Left forelimb (tissue), 1 donor: Measurements from ENCODE around the gene NOTUM.
"Not testable (repeated sequence)": the region's sequence is repeated elsewhere in the genome, so short reads cannot be mapped to it uniquely, and the experiment has no call there.

Source experiments
- DNase-seq: peaks from one replicate; pipeline ENCODE4 v3.0.0-alpha.2; 2018; ENCODE audit warnings: low spot score

The NOTUM gene

DNA sequence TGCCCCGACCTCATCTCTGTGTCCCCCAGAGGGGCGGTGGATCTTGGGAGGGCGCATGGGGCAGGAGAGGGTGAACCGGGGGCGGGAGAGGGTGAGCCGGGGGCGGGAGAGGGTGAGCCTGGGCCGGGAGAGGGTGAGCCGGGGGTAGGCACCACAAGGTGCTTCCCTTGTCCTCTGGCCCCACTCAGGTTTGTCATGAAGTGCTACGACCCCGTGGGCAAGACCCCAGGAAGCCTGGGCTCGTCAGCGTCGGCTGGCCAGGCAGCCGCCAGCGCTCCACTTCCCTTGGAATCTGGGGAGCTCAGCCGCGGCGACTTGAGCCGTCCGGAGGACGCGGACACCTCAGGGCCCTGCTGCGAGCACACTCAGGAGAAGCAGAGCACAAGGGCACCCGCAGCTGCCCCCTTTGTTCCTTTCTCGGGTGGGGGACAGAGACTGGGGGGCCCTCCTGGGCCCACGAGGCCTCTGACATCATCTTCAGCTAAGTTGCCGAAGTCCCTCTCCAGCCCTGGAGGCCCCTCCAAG lies 35.3 kb upstream of the NOTUM start:
- no peak for DNase-seq

DNA sequence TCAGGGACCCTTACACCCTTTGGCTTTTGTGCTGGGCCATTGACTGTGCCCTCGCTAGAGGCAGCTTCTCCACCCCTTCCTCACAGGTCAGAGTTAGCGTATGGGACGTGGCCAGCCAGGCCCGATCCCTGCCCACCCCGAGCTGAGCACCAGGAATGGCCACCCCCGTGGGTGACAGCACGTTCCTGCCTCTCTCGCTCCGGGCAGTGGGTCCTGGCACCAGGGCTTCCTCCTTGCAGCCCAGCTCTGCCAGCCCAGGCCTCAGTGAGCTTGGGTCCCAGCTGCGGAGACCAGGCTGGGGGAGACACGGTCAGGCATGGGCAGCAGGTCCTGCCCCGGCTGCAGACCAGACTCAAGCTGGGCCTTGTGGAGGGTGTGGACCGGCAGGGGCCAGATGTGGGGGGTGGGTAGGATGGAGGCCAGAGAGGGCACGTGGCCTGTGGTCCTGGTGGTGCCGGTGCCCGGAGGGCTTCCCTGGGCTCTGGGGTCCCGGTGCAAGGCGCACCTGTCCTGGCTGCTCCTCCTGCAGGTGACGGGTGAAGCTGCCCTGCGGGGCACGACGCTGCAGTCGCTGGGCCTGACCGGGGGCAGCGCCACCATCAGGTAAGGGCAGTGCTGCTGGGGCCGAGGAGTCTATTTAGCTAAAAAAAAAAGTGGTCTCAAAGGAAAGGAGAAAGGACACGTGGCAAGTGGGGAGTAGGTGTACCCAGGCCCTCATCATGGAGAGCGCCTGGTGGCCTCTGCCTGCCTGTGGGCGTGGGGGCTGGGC lies 34.7 kb upstream of the NOTUM start:
- DNase-seq = no peak

DNA sequence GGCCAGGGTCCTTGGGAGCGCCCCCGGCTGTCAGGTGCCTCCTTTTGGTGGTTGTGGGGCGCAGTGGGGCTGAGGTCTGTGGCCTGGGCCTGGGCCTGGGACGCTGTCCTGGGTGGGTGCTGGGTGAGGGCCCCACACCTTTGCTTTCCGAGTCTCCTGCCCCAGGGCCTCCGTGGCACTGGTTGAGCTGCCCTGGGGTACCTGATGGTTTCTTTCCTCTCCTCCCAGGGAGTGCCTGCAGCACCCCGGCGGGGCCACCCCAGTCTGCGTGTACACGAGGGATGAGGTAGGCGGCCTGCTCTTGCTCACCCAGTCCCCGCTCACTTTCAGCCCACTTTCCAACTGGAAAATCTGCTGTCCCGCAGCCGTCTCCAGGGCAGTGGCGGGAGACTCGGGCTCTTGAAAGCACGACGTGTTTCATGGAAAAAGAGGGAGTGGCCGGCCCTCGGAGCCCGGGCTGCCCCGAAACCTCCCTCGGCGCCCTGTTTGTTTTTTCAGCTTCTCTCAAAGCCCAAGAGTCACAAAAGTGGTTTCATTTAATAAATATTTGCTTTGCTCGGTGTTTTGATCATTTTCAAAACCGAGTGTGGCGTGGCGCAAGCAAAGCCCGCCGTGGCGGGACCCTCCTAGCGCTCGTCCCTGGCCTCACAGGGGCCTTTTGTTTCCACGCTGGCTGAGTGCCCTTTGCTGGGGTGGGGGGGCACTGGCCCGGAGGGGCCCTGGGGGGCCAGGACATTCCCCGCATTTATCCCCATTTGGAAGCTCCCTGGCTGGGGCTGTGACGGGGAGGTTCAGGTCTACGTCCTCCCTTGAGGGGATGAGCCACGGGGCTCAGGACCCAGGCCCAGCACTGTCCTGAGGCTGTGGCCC lies 33.8 kb upstream of the NOTUM start:
- DNase-seq = no peak

DNA sequence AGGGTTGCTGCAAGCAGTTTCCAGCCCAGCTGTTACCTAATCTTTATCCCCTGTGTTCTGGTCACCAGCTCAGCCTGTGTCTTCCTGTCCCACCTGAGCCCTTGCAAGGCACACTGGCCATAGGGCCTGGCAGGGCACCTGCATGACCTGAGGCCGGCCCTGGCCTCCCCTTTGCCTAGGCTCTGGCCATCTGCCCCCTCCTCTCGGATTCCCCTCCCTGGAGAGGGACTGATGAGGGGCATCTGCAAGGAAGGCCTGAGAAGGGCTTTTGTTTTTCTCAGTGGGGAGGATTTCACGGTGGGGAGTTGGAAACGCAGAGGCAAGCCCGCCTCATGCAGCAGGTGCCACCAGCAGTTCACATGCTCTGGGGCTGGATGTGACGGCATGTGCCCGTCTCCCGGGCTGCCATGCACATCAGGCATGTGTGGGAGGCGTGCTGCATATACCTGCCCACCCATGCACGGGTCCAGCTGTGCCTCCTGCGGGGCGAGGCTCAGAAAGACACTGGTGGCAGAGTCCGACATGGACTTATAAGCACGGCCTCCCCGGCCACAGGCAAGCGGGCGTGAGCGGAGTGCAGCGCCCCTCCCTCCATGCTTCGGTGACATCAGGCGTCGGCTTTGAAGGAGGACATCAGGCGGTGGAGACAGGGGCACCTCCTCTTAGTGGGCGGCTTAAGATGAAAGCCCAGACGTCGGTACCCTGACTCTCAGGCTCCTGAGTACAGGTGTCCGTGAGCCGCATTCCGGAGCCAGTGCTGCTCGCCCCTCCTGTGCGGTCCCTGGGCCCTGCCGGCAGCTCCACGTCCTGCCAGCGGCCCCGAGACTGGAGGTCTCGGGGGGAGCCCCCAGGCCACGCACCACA lies 33.0 kb upstream of the NOTUM start:
- no peak for DNase-seq

DNA sequence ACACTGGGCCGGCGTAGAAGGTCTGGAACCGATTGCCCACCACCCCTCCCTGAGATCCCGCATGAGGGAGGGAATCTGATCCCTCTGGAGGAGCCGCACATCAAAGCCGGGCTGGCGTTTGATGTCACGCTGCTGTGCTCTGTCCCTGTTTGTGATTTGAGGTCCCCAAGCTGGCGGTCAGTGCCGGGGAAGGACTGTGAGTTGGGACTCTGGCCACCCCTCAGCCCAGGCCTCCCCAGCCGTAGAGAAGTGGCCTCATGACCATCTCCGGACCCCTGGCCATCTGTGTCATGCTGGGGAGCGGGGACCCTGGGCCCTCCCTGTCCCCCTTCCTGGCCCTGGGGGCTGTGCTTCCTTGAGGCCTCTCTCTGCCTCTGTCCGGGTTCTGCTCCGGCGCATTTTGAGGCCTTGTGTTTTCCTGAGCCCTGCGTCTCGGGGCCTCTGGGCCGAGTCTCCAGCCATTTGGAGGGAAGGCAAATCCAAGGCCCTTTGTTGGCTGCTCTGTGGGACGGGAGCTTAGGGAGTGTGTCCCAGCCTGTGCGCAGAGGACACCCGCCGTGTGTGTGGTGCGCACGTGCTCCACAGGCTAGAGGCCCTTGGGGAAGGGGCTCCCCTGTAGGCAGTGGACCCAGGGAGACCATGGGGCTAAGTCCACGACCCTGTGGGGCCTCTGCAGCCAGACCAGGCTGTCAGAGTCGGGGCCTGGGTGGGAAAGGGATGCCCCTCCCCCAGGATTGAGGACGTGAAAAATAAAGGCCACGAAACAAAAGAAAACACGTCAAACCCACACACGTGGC lies 31.5 kb upstream of the NOTUM start:
- peak; percentile 60 for DNase-seq

DNA sequence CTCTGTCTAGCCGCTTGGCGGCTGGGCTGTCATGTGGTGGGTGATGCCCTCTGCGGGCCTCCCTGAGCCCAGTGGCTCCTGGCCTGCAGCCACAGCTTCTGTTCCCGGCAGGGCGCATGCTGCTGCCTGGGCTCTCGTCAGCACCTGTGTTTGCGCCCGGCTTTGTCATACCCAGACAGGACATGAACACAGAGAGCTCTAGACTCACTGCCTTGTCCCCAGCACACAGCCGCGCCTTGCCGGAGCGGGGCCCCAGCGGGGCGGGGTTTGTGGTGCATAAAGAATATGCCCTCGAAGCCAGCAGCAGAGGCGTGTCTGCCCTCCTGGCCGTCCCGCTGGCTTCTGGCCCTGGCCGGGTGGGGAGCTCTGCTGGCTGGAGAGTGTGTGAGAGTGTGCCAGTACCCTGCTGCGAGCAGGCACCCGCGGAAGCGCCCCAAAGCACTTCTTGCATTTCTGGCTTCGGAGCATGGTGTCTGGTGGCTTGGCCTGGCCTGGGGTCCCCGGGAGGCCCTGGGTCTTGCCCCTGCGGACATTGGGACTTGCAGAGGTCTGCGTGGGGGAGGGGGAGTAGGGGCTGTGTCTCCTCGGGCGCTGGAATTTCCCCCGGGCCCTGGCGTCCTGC lies 30.8 kb upstream of the NOTUM start:
- DNase-seq = peak; percentile 86

DNA sequence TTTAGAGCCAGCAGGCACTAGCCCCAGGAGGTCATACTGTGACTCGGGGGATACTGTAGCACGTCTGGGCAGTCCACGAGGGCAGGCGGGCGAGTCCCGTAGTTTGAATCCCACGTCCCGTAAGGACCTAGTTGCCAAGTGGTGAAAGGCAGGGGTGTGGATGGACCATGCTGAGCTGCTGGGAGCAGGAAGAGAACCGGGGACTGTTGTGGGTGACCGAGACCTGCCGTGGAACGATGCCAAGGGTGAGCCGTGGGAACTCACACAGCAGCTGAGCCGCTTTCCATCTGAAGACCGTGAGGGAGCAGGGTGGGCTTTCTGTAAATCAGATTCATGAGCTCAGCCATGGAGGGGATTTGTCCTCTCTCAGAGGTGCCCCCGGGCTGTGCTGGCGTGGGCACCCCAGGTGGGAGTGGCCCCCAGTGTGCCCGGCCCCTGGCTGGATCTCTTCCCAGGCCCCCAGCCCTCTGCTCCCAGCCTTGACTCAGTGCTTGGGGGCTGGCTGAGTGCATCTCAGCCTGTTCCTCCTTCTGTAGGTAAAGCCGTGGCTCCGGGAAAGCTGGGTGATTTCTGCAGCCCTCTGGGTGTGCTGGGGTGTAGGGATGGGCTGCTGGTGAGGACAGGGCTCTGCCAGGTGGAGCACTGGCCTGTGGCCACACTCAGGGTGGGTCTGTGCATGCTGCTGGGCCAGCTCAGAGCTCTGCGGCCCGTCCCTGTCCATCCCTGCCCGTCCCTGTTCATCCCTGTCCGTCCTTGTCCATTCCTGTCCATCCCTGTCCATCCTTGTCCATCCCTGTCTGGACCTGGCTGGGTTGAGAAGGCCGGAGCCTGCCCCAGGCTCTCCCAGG lies 30.1 kb upstream of the NOTUM start:
- DNase-seq = no peak

DNA sequence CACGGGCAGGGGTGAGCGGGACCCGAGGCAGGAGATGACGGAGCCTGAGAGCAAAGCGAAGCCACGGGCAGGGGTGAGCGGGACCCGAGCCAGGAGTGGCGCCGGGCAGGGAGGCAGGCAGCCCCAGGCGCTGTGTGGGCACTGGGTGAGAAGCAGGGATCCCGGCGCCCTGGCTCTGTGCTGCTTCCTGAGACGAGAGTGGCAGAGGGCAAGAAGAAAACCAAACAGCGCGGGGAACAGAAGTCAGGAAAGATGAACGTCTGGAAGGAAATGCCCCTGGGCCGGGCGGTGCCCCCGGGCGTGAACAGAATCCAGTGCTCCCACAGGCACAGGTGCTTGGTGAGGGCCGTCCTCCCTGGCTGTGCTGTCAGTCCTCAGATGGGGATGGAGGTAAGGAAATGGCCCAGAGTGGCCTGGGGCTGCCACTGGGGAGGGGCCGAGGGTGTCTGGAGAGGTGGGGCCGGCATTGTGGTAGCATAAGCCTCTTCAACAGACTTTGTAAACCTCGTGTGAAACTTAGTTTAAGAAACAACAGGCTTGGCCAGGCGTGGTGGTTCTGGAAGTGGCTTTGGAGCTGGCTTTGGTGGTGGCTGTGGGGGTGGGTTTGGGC lies 26.3 kb upstream of the NOTUM start:
- no peak for DNase-seq

DNA sequence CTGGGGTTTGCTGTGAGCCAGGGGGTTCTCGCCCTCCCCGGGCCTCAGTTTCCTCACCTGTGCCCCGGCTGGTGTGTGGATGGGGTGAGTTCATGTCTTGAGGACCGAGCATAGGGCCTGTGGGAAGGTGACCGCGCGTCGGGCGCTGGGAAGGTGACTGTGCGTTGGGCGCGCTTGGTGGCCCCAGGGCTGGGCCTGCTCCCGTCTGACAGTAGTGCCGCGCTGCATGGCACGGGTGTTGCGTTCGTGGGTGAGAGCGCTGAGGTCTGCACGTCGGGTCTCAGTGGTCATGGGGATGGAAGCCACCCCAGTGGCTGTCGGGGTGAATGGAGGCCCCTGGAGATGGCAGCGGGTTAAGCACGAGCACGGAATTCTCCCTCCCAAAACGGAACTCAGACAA lies 25.6 kb upstream of the NOTUM start:
- DNase-seq = no peak

DNA sequence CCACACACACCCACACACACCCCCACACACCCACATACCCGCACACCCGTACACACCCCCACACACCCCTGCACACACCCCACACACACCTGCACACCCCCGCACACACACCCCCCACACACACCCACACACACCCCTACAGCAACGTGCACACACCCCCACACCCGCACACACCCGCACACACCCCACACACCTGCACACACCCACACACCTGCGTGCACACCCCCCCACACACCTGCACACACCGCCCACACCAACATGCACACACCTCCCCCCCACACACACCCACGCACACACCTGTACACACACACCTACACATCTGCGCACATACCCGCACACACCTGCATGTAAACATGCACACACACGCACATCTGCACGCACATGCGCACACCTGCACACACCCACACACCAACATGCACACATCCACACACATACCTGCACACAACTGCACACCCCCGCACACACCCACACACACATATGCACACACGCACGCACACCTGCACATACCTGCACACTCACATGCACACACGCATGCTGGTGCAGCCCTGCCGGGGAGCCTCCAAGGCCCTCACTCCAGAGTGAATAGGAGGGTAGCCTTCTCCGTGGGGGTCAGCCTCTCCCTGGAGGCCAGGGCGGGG lies 23.9 kb upstream of the NOTUM start:
- no peak for DNase-seq

DNA sequence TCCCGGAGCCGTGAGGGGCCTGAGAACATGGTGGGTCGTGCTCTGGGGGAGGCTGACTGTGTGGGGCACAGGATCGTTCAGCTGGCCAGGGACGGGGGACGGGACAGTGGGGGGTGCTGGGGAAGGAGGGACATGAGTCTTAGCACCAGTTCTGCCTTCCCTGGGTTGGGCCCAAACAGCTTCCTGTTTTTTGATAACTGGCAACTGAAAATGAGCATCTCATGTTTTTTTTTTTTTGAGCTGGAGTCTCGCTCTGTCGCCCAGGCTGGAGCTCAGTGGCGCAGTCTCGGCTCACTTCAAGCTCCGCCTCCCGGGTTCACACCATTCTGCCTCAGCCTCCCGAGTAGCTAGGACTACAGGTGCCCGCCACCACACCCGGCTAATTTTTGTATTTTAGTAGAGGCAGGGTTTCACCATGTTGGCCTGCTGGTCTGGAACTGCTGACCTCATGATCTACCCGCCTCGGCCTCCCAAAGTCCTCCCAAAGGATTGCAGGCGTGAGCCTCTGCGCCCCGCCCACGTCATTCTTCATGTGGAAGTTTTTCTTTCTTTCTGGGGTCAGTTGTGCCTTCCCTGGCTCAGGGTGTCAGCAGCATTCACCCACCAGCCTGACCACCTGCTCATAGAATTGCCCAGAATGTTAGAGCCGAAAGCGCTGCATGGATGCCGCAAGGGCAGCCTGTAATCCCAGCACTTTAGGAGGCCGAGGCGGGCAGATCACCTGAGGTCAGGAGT lies 22.8 kb upstream of the NOTUM start:
- DNase-seq = no peak

DNA sequence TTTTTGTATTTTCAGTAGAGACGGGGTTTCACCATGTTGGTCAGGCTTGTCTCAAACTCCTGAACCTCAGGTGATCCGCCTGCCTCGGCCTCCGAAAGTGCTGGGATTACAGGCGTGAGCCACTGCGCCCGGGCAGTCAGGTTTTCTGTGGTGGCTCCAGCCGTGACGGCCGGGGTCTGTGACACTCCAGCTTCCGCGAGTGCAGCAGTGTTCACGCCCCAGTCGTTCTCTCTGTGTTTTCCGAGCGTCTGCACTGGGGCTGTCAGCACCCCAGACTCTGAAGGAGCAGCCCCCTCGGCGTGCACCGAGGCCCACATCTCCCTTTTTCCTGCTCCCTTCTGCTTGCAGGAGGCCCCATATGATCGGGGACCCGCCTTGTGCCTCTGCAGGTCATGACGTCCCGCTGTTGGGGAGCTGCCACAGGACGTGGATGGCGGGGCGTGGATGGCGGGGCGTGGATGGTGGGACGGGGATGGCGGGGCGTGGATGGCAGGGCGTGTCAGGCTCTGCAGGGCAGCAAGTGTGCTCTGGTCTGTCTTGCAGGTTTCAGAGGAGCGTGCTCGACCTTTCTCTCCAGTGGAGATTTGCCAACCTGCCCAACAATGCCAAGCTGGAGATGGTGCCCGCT lies 22.1 kb upstream of the NOTUM start:
- no peak for DNase-seq

DNA sequence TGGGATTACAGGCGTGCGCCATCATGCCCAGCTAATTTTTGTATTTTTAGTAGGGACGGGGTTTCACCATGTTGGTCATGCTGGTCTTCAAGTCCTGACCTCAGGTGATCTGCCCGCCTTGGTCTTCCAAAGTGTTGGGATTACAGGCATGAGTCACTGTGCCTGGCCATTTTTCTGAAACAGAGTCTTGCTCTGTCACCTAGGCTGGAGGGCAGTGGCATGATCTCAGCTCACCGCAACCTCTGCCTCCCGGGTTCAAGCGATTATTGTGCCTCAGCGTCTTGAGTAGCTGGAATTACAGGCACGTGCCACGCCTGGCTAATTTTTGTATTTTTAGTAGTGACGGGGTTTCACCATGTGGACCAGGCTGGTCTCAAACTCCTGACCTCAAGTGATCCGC lies 20.5 kb upstream of the NOTUM start:
- DNase-seq = not testable (repeated sequence)

DNA sequence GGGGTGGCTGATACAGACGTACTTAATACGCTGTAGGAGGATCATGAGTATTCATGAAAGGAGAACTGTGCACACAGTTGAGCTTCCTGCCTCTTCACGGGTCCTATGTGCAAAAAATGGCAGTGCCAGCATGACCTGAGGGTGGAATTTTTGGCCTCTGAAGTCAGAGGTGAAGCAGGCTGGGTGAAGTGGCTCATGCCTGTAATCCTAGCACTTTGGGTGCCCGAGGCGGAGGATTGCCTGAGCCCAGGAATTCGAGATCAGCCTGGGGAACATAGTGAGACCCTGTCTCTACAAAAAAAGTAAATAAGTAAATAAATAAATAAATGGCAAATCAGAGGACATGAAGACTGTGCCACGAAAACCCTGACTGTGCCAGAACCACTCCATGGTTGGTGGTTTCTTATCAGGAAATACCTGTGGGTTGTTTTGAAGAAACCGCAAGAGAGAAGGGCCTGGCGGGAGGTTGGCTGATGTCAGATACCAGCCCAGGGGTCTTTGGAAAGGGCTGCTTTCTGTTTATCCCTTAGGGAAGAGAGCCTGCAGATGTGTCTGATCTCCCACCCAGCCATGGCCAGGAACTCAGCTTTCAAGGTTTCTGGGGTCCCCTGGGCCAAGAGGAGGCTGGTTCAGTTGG lies 19.8 kb upstream of the NOTUM start:
- no peak for DNase-seq

DNA sequence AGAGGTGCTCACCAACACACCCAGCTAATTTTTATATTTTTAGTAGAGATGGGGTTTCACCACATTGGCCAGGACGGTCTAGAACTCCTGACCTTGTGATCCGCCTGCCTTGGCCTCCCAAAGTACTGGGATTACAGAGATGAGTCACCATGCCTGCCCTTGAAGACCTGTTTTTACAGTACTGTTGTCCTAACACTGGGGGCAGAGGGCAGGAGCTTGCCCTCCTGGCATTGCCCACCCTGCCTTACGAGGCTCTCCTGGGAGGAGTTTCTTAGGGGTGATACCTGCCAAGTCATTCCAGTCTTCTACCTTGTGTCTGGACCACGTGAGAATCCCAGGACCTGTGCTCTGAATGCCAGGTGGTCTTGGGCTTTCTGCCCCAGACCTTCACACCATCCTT lies 19.1 kb upstream of the NOTUM start:
- no peak for DNase-seq

DNA sequence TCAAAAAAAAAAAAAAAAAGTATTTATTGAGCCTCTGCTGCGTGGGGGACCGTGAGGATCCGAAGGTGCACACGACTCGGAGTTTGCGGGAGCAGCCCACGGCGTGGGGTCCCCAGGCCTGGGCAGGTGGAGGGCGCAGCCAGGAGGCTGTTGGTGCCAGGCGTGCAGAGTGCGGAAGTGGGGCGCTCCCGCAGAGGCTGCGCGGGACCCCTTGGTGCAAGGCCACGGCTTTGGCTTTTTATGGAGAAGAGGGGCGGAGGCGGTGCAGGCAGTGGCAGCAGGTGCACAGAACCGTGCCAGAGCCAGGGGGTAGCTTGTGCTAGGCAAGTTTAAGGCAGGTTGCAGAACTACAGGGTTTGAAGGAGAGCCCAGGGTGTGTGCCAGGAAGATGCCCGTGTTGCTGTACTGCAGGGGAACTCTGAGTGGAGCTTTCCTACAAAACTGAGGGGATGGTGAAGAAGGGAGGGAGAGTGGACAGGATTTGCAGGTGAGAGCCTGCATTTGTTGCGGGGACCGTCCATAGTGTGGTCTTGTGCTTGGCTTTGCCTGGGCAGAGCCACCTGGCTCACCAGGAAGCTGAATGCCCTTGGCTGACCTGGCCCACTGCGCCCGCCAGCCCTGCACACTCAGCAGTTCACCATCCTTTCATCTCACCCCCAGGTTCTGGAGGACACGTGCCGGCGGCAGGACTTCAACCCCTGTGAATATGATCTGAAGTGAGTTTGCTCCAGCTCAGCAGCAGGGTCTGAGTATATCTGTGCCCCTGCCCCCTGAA lies 17.7 kb upstream of the NOTUM start:
- DNase-seq = no peak
